ENCODE measurements around the gene MUC3A. TPM values are rescaled to one million over a fixed set of nuclear protein-coding genes. Genes with fewer than 3 reads are reported as not detected.

MUC3A gene
- polyA plus RNA-seq, 1 of the 3 experiments (the other 2 are of a cell fraction) = 0.03 TPM

- CTCF ChIA-PET = interaction anchor here (1.2 kb wide), 1 partner anchor 87 kb away, joined by 3 read pairs; no protein-coding TSS in a partner anchor
- WGBS (ENCODE audit: low lambda C conversion rate) = 5% methylated on average over 7 of the region's 7 CpGs
Observed at GRCh38 chr7:100972002-100972347, 22.6 kb downstream of the MUC3A start.

More at GRCh38 chr7:100972002-100972347, 22.6 kb downstream of the MUC3A start:
- H3K9ac ChIP-seq = no peak overlapping the region
- H3K4me2 ChIP-seq = no peak overlapping the region
- H3K27ac ChIP-seq (ENCODE audit: low read depth in 2 of 2, low read length in 1 of 2) = no peak overlapping the region
- H3K9me2 ChIP-seq = no peaks in the 10 kb centered on the region
- H4K20me1 ChIP-seq (ENCODE audit: insufficient read depth) = no peaks in the 10 kb centered on the region
- H3K27me3 ChIP-seq (ENCODE audit: insufficient read depth) = peaks cover 68% of the 10 kb centered on the region
- no peaks in the 10 kb centered on the region for H3K4me1 ChIP-seq (ENCODE audit: control insufficient read depth in 1 of 2, insufficient read depth in 2 of 2, low read depth in 1 of 2, low read length in 1 of 2)
- H3K79me2 ChIP-seq (ENCODE audit: insufficient read depth) = no peaks in the 10 kb centered on the region
- no peaks in the 10 kb centered on the region for H3K9me3 ChIP-seq
- H3F3A ChIP-seq (replicated peaks; ENCODE audit: insufficient read depth) = no peaks in the 10 kb centered on the region
- POLR2A ChIA-PET = no interaction called here
- no peak overlapping the region for H3K4me3 ChIP-seq (ENCODE audit: low read depth in 2 of 2, low read length in 1 of 2)
- no peak overlapping the region for H2AFZ ChIP-seq (ENCODE audit: low read depth)
- DNase-seq = no peak
- TF ChIP-seq RAD21 (IDR thresholded peaks at IDR 0.05; ENCODE audit: low read length) = no peak
- no peak for TF ChIP-seq RXRA (IDR thresholded peaks at IDR 0.05; ENCODE audit: borderline replicate concordance, low read depth)
- TF ChIP-seq MEF2A (IDR thresholded peaks at IDR 0.05; ENCODE audit: borderline replicate concordance, low read depth) = no peak
- no peak for TF ChIP-seq USF1 (IDR thresholded peaks at IDR 0.05; ENCODE audit: borderline replicate concordance, low read depth)
- TF ChIP-seq REST (IDR thresholded peaks at IDR 0.05; ENCODE audit: low read depth, low read length) = no peak
- no peak for TF ChIP-seq ZBTB33 (IDR thresholded peaks at IDR 0.05; ENCODE audit: borderline replicate concordance, low read depth)
- no peak for TF ChIP-seq CHD2 (IDR thresholded peaks at IDR 0.05; ENCODE audit: low read length, partially characterized antibody)
- no peak for TF ChIP-seq POLR2AphosphoS5 (IDR thresholded peaks at IDR 0.05; ENCODE audit: low read depth, low read length)
- no peak for TF ChIP-seq YY1 (IDR thresholded peaks at IDR 0.05; ENCODE audit: low read depth)
- TF ChIP-seq GABPA (IDR thresholded peaks at IDR 0.05; ENCODE audit: low read depth) = no peak
- no peak for TF ChIP-seq FOXJ3 (CRISPR knock-in tag; IDR thresholded peaks at IDR 0.05)
- TF ChIP-seq NRF1 (IDR thresholded peaks at IDR 0.05; ENCODE audit: low read depth, low read length) = no peak
- TF ChIP-seq NFIC (IDR thresholded peaks at IDR 0.05; ENCODE audit: borderline replicate concordance) = no peak
- no peak for TF ChIP-seq MAX (IDR thresholded peaks at IDR 0.05; ENCODE audit: low read depth)
- no peak for TF ChIP-seq FOSL2 (IDR thresholded peaks at IDR 0.05; ENCODE audit: borderline replicate concordance, low read depth)
- no peak for TF ChIP-seq TCF12 (IDR thresholded peaks at IDR 0.05)
- TF ChIP-seq IRF3 (IDR thresholded peaks at IDR 0.05; ENCODE audit: low read depth, low read length) = no peak
- TF ChIP-seq CTCF (IDR thresholded peaks at IDR 0.05) = no peak
- no peak for TF ChIP-seq TEAD4 (IDR thresholded peaks at IDR 0.05; ENCODE audit: borderline replicate concordance, insufficient read depth)
- TF ChIP-seq JUND (IDR thresholded peaks at IDR 0.05) = no peak
- H3K36me3 ChIP-seq (replicated peaks in 1 of 2; ENCODE audit: control insufficient read depth in 1 of 2, insufficient read depth in 2 of 2, low read length in 1 of 2) = no peaks in the 10 kb centered on the region
